CD1c-positive myeloid dendritic cell (primary cell): ENCODE results near the gene SEMA3F.

Experiments used
- DNase-seq: peaks from one replicate; pipeline ENCODE4 v3.0.0-alpha.2; 2016; ENCODE audit errors: extremely low spot score

SEMA3F gene

DNA sequence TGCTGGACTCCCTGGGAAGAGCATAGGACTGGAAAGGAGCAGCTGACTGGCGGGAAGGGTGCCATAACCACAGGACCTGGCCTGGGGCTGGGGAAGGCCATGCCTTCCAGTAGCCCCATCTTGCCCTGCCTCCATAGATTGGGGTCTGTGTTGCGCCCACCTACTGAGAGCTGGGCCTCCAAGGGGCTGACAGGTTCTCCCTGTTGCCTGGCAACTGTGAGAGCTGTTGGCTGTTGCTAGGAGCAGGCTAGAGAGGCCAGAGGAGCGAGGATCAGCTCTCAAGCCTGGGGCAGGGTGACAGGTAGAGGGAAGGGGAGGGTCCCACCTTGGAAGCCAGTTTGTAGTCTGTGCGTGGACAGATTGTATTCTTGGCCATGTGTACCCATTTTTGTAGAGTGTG, 78.1 kb downstream of the SEMA3F start:
- DNase-seq: no peak

DNA sequence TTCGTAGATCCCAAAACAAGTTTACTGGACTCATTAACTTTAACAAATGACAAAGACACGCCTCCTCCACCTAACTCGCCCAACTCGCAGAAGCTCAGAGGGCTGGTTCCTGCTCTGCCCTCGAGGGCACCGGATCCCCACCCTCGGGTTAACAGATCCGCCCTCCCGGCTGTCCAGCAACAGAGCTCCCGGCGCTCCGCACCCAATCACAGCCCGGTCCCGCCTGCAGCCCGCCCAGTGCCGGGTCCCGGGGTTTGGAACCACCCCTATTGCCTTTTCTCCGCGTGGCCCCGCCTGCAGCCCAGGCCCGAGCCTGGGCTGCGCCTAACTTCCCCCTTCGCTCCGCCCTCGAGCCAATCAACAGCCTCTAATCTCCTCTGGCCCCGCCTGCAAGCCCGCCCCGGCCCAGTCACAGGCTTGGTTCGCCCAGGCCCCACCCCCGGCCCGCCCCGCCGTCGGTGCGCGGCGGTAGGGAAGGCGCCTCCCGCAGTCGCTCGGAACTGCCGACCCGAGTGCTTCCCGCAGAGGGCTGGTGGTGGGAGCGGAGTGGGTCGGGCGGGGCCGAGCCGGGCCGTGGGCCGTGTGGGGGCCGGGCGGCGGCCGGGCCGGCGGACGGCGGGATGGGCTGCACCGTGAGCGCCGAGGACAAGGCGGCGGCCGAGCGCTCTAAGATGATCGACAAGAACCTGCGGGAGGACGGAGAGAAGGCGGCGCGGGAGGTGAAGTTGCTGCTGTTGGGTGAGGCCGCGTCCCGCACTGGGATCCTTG, 80.8 kb downstream of the SEMA3F start, which contains the start of gene GNAI2:
GNAI2 (plus strand) TSS at position 489 of the 768 bp plus-strand sequence; CDS start at position 621, 132 bp downstream.
- peak; percentile 99 for DNase-seq

DNA sequence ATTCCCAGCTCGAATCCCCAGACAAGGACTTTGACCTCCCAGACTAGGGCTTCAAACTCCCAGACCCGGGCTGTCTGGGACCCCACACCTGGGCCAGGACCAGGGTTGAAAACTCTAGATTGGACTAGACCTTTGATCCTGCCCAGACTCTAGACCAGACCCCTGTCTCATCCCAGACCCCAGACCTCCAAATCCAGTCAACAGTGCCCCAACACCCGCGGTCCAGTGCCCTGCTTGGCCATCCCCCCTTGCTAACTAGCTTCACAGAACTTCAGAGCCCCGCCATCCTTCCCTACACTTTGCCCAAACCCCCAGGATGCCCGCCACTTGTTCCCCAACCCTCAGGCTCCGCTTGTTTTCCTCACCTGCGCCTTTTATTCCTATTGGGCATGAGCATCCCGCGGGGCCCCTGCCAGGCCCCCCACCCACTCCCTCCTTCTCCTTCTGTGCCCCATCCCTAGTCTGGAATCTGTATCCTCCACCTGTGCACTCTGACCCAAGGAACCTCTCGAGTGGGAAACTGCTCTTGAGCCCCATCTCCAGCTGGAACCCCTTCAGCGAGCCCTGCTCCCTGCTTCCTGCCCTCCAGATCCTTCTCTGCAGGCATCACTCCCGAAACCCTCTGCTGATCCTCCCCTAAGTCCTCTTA, 81.5 kb downstream of the SEMA3F start:
- no peak for DNase-seq

DNA sequence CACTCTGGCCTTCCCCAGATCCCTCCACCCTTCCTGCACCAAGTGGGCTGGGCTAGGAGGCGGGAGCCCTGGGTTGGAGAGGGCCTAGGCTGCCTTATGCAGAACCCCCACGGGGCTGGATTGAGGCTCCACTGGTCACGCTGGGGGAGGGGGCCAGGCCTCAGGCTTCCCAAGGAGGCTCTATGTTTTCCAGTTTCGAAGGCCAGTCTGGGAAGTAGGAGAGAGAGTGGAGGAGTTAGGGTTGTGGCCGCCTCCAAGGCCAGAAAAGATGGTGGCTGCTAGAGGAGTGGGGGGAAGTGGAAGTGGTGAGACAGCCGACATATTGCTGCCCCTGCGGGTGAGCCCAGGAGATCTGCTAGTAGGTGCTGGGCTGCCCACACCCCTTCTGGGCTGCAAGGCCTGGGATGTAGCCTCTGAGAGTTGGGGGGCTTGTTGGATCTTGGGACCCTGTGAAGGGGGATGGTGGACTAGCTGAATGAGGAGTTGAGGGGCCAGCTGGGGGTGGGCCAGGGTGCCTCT, 82.1 kb downstream of the SEMA3F start:
- peak; percentile 55 for DNase-seq

- peak; percentile 95 for DNase-seq
Measured at GRCh38 chr3:50237754-50238548, 82.8 kb downstream of the SEMA3F start.

GRCh38 chr3:50238549-50239026, 83.5 kb downstream of the SEMA3F start:
- peak; percentile 55 for DNase-seq
